ENCODE results near the gene TSC2. TPM values are rescaled to one million over a fixed set of nuclear protein-coding genes. Genes with fewer than 3 reads are reported as not detected.

Gene TSC2
- total RNA-seq, 4 donors from 2014 or later: 101 to 148 (median 109) TPM

DNA sequence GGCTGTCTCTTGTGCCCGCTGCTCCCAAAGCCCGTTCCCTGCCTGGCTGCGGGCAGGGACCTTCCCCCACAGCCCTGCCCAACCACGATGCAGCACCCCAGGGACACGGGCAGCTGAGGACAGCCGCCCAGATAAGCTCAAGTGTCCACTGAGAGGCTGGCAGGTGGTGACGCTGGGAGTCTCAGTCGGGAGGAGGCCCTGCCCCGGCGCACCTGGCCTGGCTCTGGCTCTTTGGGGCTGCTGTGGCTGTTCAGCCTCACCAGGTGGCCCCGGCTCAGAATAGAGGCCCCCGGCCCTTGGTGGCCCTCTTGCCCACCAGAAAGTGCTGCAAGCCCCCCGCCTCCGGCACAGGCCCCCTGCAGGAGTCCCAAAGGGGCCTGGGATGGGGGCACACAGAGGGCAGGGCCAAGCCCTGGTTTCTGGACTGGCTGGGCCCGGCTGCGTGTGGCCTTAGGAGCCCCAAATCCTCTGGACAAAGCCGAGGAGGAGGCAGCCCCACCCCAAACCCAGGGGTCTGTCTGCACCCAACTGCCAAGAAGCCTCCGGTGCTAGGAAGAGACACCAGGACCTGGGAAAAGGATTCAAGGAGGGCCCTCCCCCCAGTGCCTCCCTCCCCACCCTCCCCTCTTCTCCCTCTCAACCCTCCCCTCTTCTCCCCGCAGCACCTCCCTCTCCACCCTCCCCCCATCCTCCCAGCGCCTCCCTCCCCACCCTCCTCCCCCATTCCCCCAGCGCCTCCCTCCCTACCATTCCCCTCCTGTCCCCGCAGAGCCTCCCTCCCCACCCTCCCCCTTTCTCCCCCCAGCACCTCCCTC, 5.4 kb upstream of the TSC2 start:
- Histone ChIP-seq H3K27ac (peak overlapping the region; percentile 82 to 97 (median 93)), H3K4me1 (peaks cover 38 to 81% of the 10 kb centered on the region in 2 donors), H3K9me3 (no peaks in the 10 kb centered on the region), H3K36me3 (peaks cover 0 to 1% of the 10 kb centered on the region in 2 donors), H3K4me3 (replicated peaks in 1 of 3) (no peak overlapping the region), H3K27me3 (no peaks in the 10 kb centered on the region)
- WGBS, 2 donors: 35 to 41% methylated on average over 8 to 10 of the region's 22 CpGs
- TF ChIP-seq, protein P1, sequence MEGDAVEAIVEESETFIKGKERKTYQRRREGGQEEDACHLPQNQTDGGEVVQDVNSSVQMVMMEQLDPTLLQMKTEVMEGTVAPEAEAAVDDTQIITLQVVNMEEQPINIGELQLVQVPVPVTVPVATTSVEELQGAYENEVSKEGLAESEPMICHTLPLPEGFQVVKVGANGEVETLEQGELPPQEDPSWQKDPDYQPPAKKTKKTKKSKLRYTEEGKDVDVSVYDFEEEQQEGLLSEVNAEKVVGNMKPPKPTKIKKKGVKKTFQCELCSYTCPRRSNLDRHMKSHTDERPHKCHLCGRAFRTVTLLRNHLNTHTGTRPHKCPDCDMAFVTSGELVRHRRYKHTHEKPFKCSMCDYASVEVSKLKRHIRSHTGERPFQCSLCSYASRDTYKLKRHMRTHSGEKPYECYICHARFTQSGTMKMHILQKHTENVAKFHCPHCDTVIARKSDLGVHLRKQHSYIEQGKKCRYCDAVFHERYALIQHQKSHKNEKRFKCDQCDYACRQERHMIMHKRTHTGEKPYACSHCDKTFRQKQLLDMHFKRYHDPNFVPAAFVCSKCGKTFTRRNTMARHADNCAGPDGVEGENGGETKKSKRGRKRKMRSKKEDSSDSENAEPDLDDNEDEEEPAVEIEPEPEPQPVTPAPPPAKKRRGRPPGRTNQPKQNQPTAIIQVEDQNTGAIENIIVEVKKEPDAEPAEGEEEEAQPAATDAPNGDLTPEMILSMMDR (IDR thresholded peaks at IDR 0.05): peak in 1 of 6 experiments; percentile 4
- peak in 1 of 2 donors; percentile 67 for TF ChIP-seq POLR2A (IDR thresholded peaks at IDR 0.05)
- peak; percentile 92 for DNase-seq
- intact Hi-C loops (cut with DNase I): no loop called here

DNA sequence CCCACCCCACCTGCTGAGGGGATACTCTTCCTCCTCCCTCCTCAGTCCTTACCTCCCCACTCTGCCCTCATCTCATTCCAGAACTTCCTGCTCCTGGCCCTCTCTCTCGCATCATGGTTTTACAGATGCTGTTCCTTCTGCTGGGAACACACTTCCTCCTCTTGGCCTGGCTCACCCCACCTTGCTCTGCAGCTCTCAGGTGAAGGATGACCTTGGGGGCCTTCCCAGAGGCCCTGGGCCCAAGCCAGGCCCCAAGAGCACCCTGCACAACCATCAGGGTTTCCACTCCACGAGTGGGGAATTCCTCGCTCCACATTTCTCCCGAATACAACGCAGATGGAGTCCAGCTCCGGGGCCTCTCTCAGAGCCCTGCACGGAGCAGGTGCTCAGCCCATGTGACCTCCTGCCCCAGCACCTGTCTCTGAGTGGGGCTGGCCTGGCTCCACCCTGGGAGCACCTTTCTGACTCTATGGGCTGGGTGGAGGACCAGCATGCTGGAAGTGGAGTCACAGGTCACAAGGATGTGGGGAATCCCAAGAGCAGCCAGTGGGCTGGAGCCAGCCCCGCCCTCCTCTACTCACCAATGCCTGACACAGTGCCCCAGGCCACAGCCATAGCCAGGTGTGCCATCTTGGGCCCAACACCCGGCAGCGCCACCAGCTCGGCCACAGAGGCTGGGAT, 4.7 kb upstream of the TSC2 start:
- peak; percentile 55 to 56 for DNase-seq
- no peaks in the 10 kb centered on the region for H3K36me3 ChIP-seq
- peaks cover 38 to 74% of the 10 kb centered on the region in 2 donors for H3K4me1 ChIP-seq
- no peaks in the 10 kb centered on the region for H3K27me3 ChIP-seq
- no peaks in the 10 kb centered on the region for H3K9me3 ChIP-seq
- TF ChIP-seq, protein P1 (IDR thresholded peaks at IDR 0.05): no peak
- TF ChIP-seq POLR2A (IDR thresholded peaks at IDR 0.05): no peak
- intact Hi-C loops (cut with DNase I): no loop called here
- 72 to 89% methylated on average over 11 of the region's 11 CpGs for WGBS, 2 donors
- H3K27ac ChIP-seq: peak overlapping the region; percentile 54 to 97 (median 82)
- no peak overlapping the region for H3K4me3 ChIP-seq (replicated peaks in 1 of 3)

GRCh38 chr16:2043667-2044451, 3.9 kb upstream of the TSC2 start:
- Histone ChIP-seq H3K27me3 (no peaks in the 10 kb centered on the region), H3K9me3 (no peaks in the 10 kb centered on the region), H3K4me3 (replicated peaks in 1 of 3) (no peak overlapping the region), H3K4me1 (peaks cover 45 to 73% of the 10 kb centered on the region in 2 donors), H3K27ac (peak overlapping the region in 2 of 3 donors; percentile 82 to 97), H3K36me3 (no peaks in the 10 kb centered on the region)
- DNase-seq: peak in 1 of 2 donors; percentile 56
- 78 to 95% methylated on average over 12 to 16 of the region's 26 CpGs for WGBS, 2 donors
- TF ChIP-seq, protein P1 (IDR thresholded peaks at IDR 0.05): no peak
- no peak for TF ChIP-seq POLR2A (IDR thresholded peaks at IDR 0.05)
- intact Hi-C loops (cut with DNase I): loop anchor here (2.0 kb wide), 1 partner anchor 17 kb away; the partner anchor contains the start of gene NHERF2

DNA sequence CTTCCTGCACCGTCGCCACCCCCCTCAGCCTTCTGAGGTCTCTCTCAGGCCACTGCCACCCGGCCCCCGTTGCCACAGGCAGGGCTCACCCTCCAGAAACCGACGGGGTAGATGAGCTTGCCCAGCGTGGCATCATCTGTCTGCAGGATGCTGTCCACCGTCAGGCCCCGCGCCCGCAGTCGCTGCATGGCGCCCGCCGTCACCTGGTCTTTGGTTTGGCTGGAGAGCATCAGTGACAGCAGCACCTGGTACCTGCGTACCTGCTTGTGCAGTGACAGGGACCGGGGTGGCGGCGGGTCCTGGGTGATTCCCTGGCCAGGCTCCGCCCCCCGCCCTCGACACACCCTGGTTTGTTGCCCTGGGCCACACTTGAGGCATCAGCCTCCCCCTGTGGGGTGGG, 3.2 kb upstream of the TSC2 start:
- Histone ChIP-seq H3K4me3 (replicated peaks in 1 of 3) (no peak overlapping the region), H3K27ac (peak overlapping the region in 2 of 3 donors; percentile 5 to 82), H3K36me3 (no peaks in the 10 kb centered on the region), H3K9me3 (no peaks in the 10 kb centered on the region), H3K4me1 (peaks cover 45 to 70% of the 10 kb centered on the region in 2 donors), H3K27me3 (no peaks in the 10 kb centered on the region)
- TF ChIP-seq, protein P1 (IDR thresholded peaks at IDR 0.05): no peak
- TF ChIP-seq POLR2A (IDR thresholded peaks at IDR 0.05): no peak
- 85 to 93% methylated on average over 3 to 22 of the region's 22 CpGs for WGBS, 2 donors
- DNase-seq: no peak
- intact Hi-C loops (cut with DNase I): loop anchor here (2.0 kb wide), 1 partner anchor 18 kb away; the partner anchor contains the start of gene NHERF2
